Measurements from ENCODE around the gene FLNC. TPM values are rescaled to one million over a fixed set of nuclear protein-coding genes. Genes with fewer than 3 reads are reported as not detected.

FLNC gene
- polyA plus RNA-seq, 3 donors = 0.01 TPM; not detected in 2

DNA sequence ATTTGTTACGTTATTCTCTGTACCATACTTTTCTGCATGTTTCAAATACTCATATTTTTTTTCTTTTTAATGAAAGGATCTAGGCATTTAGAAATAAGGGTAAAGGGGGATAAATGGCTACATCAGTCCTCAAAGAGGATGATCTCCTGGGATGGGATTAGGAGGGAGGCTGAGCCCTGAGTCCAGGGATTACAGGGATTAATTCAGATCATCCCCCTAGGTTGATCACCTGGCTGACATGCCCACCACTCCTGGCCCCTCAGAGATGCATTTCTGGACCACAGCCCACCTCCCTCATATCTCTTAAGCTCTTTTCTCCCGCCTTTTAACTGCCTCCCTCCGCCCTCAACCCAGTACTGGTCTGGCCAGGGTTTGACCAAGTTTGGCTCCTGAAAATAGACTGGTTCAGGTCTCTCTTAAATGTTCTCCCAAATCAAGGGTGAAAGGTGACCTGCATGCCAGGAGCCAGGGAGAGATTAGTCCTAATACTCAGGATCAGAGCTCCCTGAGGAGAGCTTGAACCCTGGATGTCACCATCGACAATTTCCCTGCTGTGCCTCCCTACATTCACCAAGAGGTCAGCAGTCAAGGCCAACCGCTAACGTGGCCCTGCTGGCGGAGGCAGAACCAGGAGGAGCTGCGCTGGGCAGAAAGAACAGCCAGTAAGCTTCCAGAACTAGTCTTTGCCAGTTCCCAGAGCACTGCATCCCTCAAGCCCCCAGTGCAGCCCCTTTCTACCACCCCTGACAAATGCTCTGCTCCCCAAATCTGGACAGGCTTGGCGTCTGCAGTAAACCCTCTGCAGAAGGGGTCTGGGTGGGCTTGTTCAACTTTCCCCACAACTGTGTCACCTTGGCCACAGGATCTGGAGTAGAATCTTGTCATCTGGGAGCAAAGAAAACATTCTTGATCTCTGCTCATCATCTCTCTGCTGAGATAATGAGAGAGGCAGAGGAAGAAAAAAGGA is 41.5 kb upstream of the FLNC start:
- peaks cover 15 to 42% of the 10 kb centered on the region in 2 donors for H3K27me3 ChIP-seq (ENCODE audit: control insufficient read depth in 2 of 2, insufficient read depth in 2 of 2, low read length in 2 of 2)
- H3K27ac ChIP-seq (ENCODE audit: low read depth in 1 of 2, low read length in 2 of 2) = no peak overlapping the region
- no peak overlapping the region for H3K4me2 ChIP-seq (replicated peaks; ENCODE audit: extremely low read depth, low read length, poor library complexity, severe bottlenecking)
- Mint-ChIP-seq H3K36me3 (peaks cover 0 to 3% of the 10 kb centered on the region in 2 donors), H3K27ac (no peak overlapping the region), H3K4me3 (peak overlapping the region in 1 of 2 donors; percentile 67), H3K27me3 (ENCODE audit: low read depth in 3 of 3) (peaks cover 35 to 50% (median 47%) of the 10 kb centered on the region in 3 donors), H3K9me3 (peaks cover 0 to 5% (median 0%) of the 10 kb centered on the region in 7 donors), H3K4me1 (peaks cover 22% of the 10 kb centered on the region)
- no peak overlapping the region for H3K4me3 ChIP-seq (replicated peaks in 1 of 3; ENCODE audit: low read depth in 2 of 3, low read length in 3 of 3)
- intact Hi-C loops (cut with micrococcal nuclease) = no loop called here
- WGBS (ENCODE audit: insufficient coverage) = 94% methylated on average over 7 of the region's 9 CpGs
- no peak overlapping the region for H2AFZ ChIP-seq (ENCODE audit: insufficient read depth, low read depth, low read length, poor library complexity, severe bottlenecking)
- no peaks in the 10 kb centered on the region for H3K9me3 ChIP-seq (replicated peaks in 1 of 2; ENCODE audit: control insufficient read depth in 1 of 2, insufficient read depth in 1 of 2, low read length in 2 of 2)
- H3K79me2 ChIP-seq (ENCODE audit: insufficient read depth, low read length) = no peaks in the 10 kb centered on the region
- H3K36me3 ChIP-seq (replicated peaks in 1 of 2; ENCODE audit: control insufficient read depth in 1 of 2, insufficient read depth in 2 of 2, low read length in 2 of 2) = no peaks in the 10 kb centered on the region
- no peak overlapping the region for H3K9ac ChIP-seq (ENCODE audit: insufficient read depth, low read length, poor library complexity, severe bottlenecking)
- no peak for DNase-seq
- H4K20me1 ChIP-seq (ENCODE audit: insufficient read depth, low read length) = no peaks in the 10 kb centered on the region
- TF ChIP-seq, protein P1, sequence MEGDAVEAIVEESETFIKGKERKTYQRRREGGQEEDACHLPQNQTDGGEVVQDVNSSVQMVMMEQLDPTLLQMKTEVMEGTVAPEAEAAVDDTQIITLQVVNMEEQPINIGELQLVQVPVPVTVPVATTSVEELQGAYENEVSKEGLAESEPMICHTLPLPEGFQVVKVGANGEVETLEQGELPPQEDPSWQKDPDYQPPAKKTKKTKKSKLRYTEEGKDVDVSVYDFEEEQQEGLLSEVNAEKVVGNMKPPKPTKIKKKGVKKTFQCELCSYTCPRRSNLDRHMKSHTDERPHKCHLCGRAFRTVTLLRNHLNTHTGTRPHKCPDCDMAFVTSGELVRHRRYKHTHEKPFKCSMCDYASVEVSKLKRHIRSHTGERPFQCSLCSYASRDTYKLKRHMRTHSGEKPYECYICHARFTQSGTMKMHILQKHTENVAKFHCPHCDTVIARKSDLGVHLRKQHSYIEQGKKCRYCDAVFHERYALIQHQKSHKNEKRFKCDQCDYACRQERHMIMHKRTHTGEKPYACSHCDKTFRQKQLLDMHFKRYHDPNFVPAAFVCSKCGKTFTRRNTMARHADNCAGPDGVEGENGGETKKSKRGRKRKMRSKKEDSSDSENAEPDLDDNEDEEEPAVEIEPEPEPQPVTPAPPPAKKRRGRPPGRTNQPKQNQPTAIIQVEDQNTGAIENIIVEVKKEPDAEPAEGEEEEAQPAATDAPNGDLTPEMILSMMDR (IDR thresholded peaks at IDR 0.05) = no peak
- H3K4me1 ChIP-seq (ENCODE audit: control insufficient read depth in 1 of 2, insufficient read depth in 2 of 2, low read length in 2 of 2) = peaks cover 19 to 21% of the 10 kb centered on the region in 2 donors

DNA sequence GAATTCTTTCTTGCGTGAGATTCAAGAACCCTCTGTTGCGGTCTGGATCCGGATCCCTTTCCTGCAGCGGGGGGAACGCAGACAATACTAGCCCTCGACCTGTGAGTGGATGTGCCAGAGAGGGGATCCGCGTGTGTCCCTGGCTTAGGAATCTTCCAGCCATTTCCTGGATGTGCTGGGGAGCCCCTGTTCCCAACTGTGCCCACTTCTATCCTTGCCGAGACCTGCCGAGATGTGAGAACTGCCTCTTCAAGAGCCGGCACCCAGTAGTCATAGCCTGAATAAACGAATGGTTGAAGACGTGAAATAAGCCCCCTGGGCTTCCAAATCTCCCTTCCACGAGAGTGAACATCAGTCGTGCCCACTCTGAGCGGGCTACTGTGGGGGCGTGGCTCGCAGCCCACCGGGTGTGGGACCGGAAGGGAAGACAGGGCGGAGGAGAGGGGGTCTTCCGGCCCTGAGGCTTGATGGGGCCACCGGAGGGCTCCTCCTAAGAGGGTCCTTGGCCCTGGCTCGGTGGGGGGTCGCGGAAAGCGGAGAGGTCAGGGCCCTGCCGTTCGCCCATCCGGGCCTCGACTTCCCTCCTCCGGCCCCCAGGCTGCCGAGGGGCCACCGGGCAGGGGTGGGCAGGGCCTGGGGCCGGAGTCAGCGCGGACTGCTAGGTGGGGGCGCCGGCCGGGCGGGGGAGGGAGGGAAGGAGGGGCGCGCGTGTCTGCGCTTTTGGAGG is 39.7 kb upstream of the FLNC start:
- peaks cover 15 to 42% of the 10 kb centered on the region in 2 donors for H3K27me3 ChIP-seq (ENCODE audit: control insufficient read depth in 2 of 2, insufficient read depth in 2 of 2, low read length in 2 of 2)
- peaks cover 19 to 21% of the 10 kb centered on the region in 2 donors for H3K4me1 ChIP-seq (ENCODE audit: control insufficient read depth in 1 of 2, insufficient read depth in 2 of 2, low read length in 2 of 2)
- 20% methylated on average over 35 of the region's 45 CpGs for WGBS (ENCODE audit: insufficient coverage)
- no peak for DNase-seq
- H4K20me1 ChIP-seq (ENCODE audit: insufficient read depth, low read length) = no peaks in the 10 kb centered on the region
- Mint-ChIP-seq H3K36me3 (peaks cover 0 to 4% of the 10 kb centered on the region in 2 donors), H3K4me1 (peaks cover 22% of the 10 kb centered on the region), H3K9me3 (peaks cover 0 to 8% (median 2%) of the 10 kb centered on the region in 7 donors), H3K27ac (peak overlapping the region in 1 of 7 donors; percentile 12), H3K4me3 (peak overlapping the region; percentile 75 to 87), H3K27me3 (ENCODE audit: low read depth in 3 of 3) (peaks cover 35 to 56% (median 45%) of the 10 kb centered on the region in 3 donors)
- no peaks in the 10 kb centered on the region for H3K79me2 ChIP-seq (ENCODE audit: insufficient read depth, low read length)
- H3K9ac ChIP-seq (ENCODE audit: insufficient read depth, low read length, poor library complexity, severe bottlenecking) = peak overlapping the region; percentile 57
- H3K9me3 ChIP-seq (replicated peaks in 1 of 2; ENCODE audit: control insufficient read depth in 1 of 2, insufficient read depth in 1 of 2, low read length in 2 of 2) = no peaks in the 10 kb centered on the region
- TF ChIP-seq, protein P1 (IDR thresholded peaks at IDR 0.05) = no peak
- peak overlapping the region; percentile 74 to 88 (median 81) for H3K4me3 ChIP-seq (replicated peaks in 1 of 3; ENCODE audit: low read depth in 2 of 3, low read length in 3 of 3)
- H3K27ac ChIP-seq (ENCODE audit: low read depth in 1 of 2, low read length in 2 of 2) = no peak overlapping the region
- peak overlapping the region; percentile 84 for H2AFZ ChIP-seq (ENCODE audit: insufficient read depth, low read depth, low read length, poor library complexity, severe bottlenecking)
- H3K36me3 ChIP-seq (replicated peaks in 1 of 2; ENCODE audit: control insufficient read depth in 1 of 2, insufficient read depth in 2 of 2, low read length in 2 of 2) = no peaks in the 10 kb centered on the region
- intact Hi-C loops (cut with micrococcal nuclease) = no loop called here
- H3K4me2 ChIP-seq (replicated peaks; ENCODE audit: extremely low read depth, low read length, poor library complexity, severe bottlenecking) = peak overlapping the region; percentile 82
